Lower leg skin (tissue), 4 donors: ENCODE results near the gene POFUT1. TPM values are rescaled to one million over a fixed set of nuclear protein-coding genes. Genes with fewer than 3 reads are reported as not detected.
"Not testable (repeated sequence)": the region's sequence is repeated elsewhere in the genome, so short reads cannot be mapped to it uniquely, and the experiment has no call there.

Experiments
- DNase-seq, 2 donors: peaks; one replicate each; pipeline ENCODE4 v3.0.0-alpha.2; 2019; ENCODE audit warnings: low spot score in 2 of 2
- H3K4me3 ChIP-seq: fragments of 200-600 bp; sonication (generic); 2 replicates; pipeline ENCODE4 v1.5.1; 2017; ENCODE audit warnings: mild to moderate bottlenecking, low read depth; ENCODE audit not compliant: poor library complexity, severe bottlenecking
- CTCF ChIP-seq, 3 donors: fragments of 450-650 bp; IDR thresholded peaks; one replicate each; pipeline ENCODE4 v1.5.1; 2016; ENCODE audit warnings: antibody characterized with exemption in 3 of 3, mild to moderate bottlenecking in 3 of 3, moderate library complexity in 2 of 3
- POLR2A ChIP-seq, 2 donors: fragments of 450-650 bp; IDR thresholded peaks; one replicate each; pipeline ENCODE4 v1.6.1; 2016 to 2017; ENCODE audit warnings: antibody characterized with exemption in 2 of 2, mild to moderate bottlenecking in 1 of 2, moderate library complexity in 1 of 2
- WGBS, 2 donors: methylation state at CpG; one replicate each; pipeline ENCODE4 v1.1.5; 2018; 5-methylcytosine and 5-hydroxymethylcytosine counted together
- intact Hi-C: fragments of 100-400 bp; cut with DNase I; formaldehyde crosslinking; loops from one replicate; pipeline ENCODE4 v1.15.0; 2023; ENCODE audit warnings: low total_unique reads
- total RNA-seq, 4 donors: library from RNA; depleted of rRNA; stranded (reverse); fragments of >200 nt; gene quantifications; one replicate each; pipeline ENCODE4 v1.1.0, GENCODE V29; 2016

Gene POFUT1
- total RNA-seq, 4 donors from 2014 or later: 15.6 to 29.7 (median 21.6) TPM

- no peak for DNase-seq
- TF ChIP-seq CTCF (IDR thresholded peaks at IDR 0.05) (no peak), POLR2A (IDR thresholded peaks at IDR 0.05) (no peak)
- no peak overlapping the region for H3K4me3 ChIP-seq
- WGBS, 2 donors: 72 to 81% methylated on average over 7 of the region's 7 CpGs
- intact Hi-C loops: loop anchor here (10.0 kb wide), 1 partner anchor 81 kb away; no protein-coding TSS in a partner anchor
These were observed 12.1 kb upstream of the POFUT1 start for GRCh38 chr20:32195581-32195980.

- WGBS, 2 donors: 96 to 99% methylated on average over 11 of the region's 11 CpGs
- not testable (repeated sequence) for H3K4me3 ChIP-seq, DNase-seq
- intact Hi-C loops: loop anchor here (10.0 kb wide), 1 partner anchor 82 kb away; no protein-coding TSS in a partner anchor
These were observed 11.1 kb upstream of the POFUT1 start for GRCh38 chr20:32196613-32197012.

- DNase-seq, H3K4me3 ChIP-seq: not testable (repeated sequence)
- 92 to 94% methylated on average over 16 to 19 of the region's 20 CpGs for WGBS, 2 donors
- intact Hi-C loops: loop anchor here (10.0 kb wide), 1 partner anchor 82 kb away; no protein-coding TSS in a partner anchor
These were observed 10.5 kb upstream of the POFUT1 start for GRCh38 chr20:32197136-32197535.

GRCh38 chr20:32199006-32199405, 8.7 kb upstream of the POFUT1 start:
- DNase-seq: no peak
- TF ChIP-seq CTCF (IDR thresholded peaks at IDR 0.05) (no peak), POLR2A (IDR thresholded peaks at IDR 0.05) (no peak)
- no peak overlapping the region for H3K4me3 ChIP-seq
- intact Hi-C loops: loop anchor here (10.0 kb wide), 1 partner anchor 84 kb away; no protein-coding TSS in a partner anchor
- WGBS, 2 donors: 83 to 89% methylated on average over 4 of the region's 4 CpGs

GRCh38 chr20:32201296-32201976, 6.2 kb upstream of the POFUT1 start:
- intact Hi-C loops: no loop called here
- DNase-seq: no peak
- TF ChIP-seq POLR2A (IDR thresholded peaks at IDR 0.05) (no peak), CTCF (IDR thresholded peaks at IDR 0.05) (no peak)
- 85 to 89% methylated on average over 4 of the region's 4 CpGs for WGBS, 2 donors
- H3K4me3 ChIP-seq: no peak overlapping the region

- DNase-seq: no peak
- H3K4me3 ChIP-seq: no peak overlapping the region
- TF ChIP-seq CTCF (IDR thresholded peaks at IDR 0.05): no peak
- no peak for TF ChIP-seq POLR2A (IDR thresholded peaks at IDR 0.05)
- WGBS, 2 donors: 66 to 73% methylated on average over 8 of the region's 8 CpGs
- intact Hi-C loops: no loop called here
These were observed 5.7 kb upstream of the POFUT1 start for GRCh38 chr20:32201977-32202363.
